A673 (cell line): Measurements from ENCODE around the gene EML6. TPM values are rescaled to one million over a fixed set of nuclear protein-coding genes. Genes with fewer than 3 reads are reported as not detected.

ENCODE experiments used
- BruUV-seq: library from RNA; stranded (reverse); fragments of 400-500 nt; replicated peaks from 2 replicates; lab custom pipeline; 2021; lab: Mats Ljungman, UMichigan
- CTCF ChIA-PET: fragments of 300-600 bp; sonication (Branson Sonifier 250); formaldehyde crosslinking; loops from one replicate; lab custom pipeline; 2022; ENCODE audit warnings: antibody characterized with exemption; lab: Charles Lee
- POLR2A ChIA-PET: fragments of 300-600 bp; sonication (Branson Sonifier 250); formaldehyde crosslinking; loops from one replicate; lab custom pipeline; 2022; ENCODE audit warnings: antibody characterized with exemption; ENCODE audit not compliant: low non-redundant PET; lab: Charles Lee
- DNase-seq: peaks from one replicate; pipeline ENCODE4 v3.0.0-alpha.2; 2015; ENCODE audit warnings: low spot score
- H3K27ac ChIP-seq: fragments of 200-600 bp; sonication (generic); 2 replicates; pipeline ENCODE4 v1.5.1; 2016; ENCODE audit warnings: mixed run types, low read depth, mild to moderate bottlenecking, mixed read lengths, antibody characterized with exemption, low read length; ENCODE audit not compliant: poor library complexity, severe bottlenecking
- H3K27me3 ChIP-seq: fragments of 200-600 bp; sonication (generic); replicated peaks from 2 replicates; pipeline ENCODE4 v1.6.1; 2017; ENCODE audit warnings: mixed run types, low read depth, mild to moderate bottlenecking, mixed read lengths, antibody characterized with exemption, low read length; ENCODE audit not compliant: insufficient read depth, poor library complexity
- H3K36me3 ChIP-seq: fragments of 200-600 bp; sonication (generic); 2 replicates; pipeline ENCODE4 v1.6.1; 2016; ENCODE audit warnings: mixed run types, mild to moderate bottlenecking, mixed read lengths, antibody characterized with exemption, low read length; ENCODE audit not compliant: insufficient read depth, poor library complexity, severe bottlenecking
- H3K4me1 ChIP-seq: fragments of 200-600 bp; sonication (generic); 2 replicates; pipeline ENCODE4 v1.6.1; 2017; ENCODE audit warnings: mixed run types, mild to moderate bottlenecking, mixed read lengths, antibody characterized with exemption, low read length; ENCODE audit not compliant: insufficient read depth, poor library complexity, severe bottlenecking
- H3K4me3 ChIP-seq: fragments of 200-600 bp; sonication (generic); 2 replicates; pipeline ENCODE4 v1.5.1; 2016; ENCODE audit warnings: low read depth, mixed run types, mild to moderate bottlenecking, mixed read lengths, low read length; ENCODE audit not compliant: poor library complexity, severe bottlenecking
- H3K9me3 ChIP-seq: fragments of 200-600 bp; sonication (generic); 2 replicates; pipeline ENCODE4 v1.6.1; 2016; ENCODE audit warnings: mixed run types, low read depth, mild to moderate bottlenecking, mixed read lengths, antibody characterized with exemption, low read length; ENCODE audit not compliant: poor library complexity, severe bottlenecking
- EZH2 ChIP-seq: fragments of 200-600 bp; sonication (generic); IDR thresholded peaks from 2 replicates; pipeline ENCODE4 v1.6.1; 2017; ENCODE audit warnings: borderline replicate concordance, low read depth, mild to moderate bottlenecking, mixed read lengths, antibody characterized with exemption, low read length; ENCODE audit not compliant: poor library complexity, severe bottlenecking
- intact Hi-C: fragments of 100-400 bp; cut with micrococcal nuclease; formaldehyde crosslinking; loops from one replicate; pipeline ENCODE4 v1.10.0; 2022; ENCODE audit not compliant: unreplicated experiment
- total RNA-seq: library from RNA; stranded (reverse); gene quantifications from 2 replicates; pipeline ENCODE4 v1.2.3, GENCODE V29; 2021
- TF ChIP-seq, protein P1 (sequence below): fragments of 300-800, 200-600 bp; sonication (generic); conservative IDR thresholded peaks from 2 replicates; pipeline ENCODE4 v1.5.1; 2017; ENCODE audit warnings: low read depth, mild to moderate bottlenecking, antibody characterized with exemption, low read length, moderate library complexity, mixed read lengths

Gene EML6
- total RNA-seq, 1 experiment from 2014 or later = 1.9 TPM

- H3K9me3 ChIP-seq = no peaks in the 10 kb centered on the region
- H3K27ac ChIP-seq = peak overlapping the region; percentile 83
- no TSS peak for BruUV-seq
- no peaks in the 10 kb centered on the region for H3K27me3 ChIP-seq
- TF ChIP-seq, protein P1, sequence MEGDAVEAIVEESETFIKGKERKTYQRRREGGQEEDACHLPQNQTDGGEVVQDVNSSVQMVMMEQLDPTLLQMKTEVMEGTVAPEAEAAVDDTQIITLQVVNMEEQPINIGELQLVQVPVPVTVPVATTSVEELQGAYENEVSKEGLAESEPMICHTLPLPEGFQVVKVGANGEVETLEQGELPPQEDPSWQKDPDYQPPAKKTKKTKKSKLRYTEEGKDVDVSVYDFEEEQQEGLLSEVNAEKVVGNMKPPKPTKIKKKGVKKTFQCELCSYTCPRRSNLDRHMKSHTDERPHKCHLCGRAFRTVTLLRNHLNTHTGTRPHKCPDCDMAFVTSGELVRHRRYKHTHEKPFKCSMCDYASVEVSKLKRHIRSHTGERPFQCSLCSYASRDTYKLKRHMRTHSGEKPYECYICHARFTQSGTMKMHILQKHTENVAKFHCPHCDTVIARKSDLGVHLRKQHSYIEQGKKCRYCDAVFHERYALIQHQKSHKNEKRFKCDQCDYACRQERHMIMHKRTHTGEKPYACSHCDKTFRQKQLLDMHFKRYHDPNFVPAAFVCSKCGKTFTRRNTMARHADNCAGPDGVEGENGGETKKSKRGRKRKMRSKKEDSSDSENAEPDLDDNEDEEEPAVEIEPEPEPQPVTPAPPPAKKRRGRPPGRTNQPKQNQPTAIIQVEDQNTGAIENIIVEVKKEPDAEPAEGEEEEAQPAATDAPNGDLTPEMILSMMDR = no peak
- no peak for TF ChIP-seq EZH2
- peaks cover 11% of the 10 kb centered on the region for H3K36me3 ChIP-seq
- ChIA-PET CTCF (interaction anchor here (1.2 kb wide), 1 partner anchor 66 kb away, joined by 3 read pairs; no protein-coding TSS in a partner anchor), POLR2A (no interaction called here)
- no peak for DNase-seq
- intact Hi-C loops = no loop called here
- no peak overlapping the region for H3K4me3 ChIP-seq
- peaks cover 33% of the 10 kb centered on the region for H3K4me1 ChIP-seq
Observed at GRCh38 chr2:54966165-54966832, 242.8 kb downstream of the EML6 start.

DNA sequence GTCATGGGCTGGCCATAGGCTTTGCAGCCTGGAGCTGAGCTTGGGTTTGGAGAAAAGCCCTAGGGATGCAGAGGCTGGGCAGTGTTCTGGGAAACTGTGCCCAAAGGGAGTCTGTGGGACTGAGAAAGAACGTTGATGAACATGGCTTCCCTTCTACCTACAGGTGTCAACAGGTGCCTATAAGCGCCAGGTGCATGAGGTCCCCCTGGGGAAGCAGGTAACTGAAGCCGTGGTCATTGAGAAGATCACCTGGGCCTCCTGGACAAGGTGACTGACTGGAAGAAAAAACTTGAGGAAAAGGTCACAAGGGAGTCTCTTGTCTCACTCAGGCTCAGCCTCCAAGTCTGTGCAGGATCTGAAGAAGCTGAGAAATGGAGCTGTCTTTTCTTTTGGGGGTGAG, 243.4 kb downstream of the EML6 start:
- intact Hi-C loops = no loop called here
- POLR2A ChIA-PET = no interaction called here
- TF ChIP-seq, protein P1 = no peak
- no peak for TF ChIP-seq EZH2
- CTCF ChIA-PET = no interaction called here
- Histone ChIP-seq H3K4me3 (no peak overlapping the region), H3K36me3 (peaks cover 17% of the 10 kb centered on the region), H3K27ac (peak overlapping the region; percentile 83), H3K9me3 (no peaks in the 10 kb centered on the region), H3K4me1 (peaks cover 33% of the 10 kb centered on the region), H3K27me3 (no peaks in the 10 kb centered on the region)
- BruUV-seq = no TSS peak
- DNase-seq = no peak

DNA sequence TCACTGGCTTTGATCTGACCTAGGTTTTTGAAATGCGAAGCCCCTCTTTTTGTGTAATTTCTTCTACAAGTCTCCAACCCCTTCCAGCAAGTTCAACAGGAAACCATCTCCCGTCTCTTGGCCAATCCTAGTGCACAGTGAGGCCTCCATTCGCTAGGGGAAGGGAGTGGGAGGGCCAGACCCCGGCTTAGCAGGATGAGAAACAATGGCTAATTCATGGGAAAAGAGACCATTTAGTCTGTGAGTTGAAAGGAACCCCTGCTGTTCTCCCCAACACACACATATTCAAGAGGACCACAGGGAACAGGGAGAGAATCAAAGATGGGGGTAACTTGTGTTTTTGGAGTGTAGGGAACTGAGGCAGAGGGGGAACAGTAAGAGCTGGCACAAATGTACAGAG, 243.8 kb downstream of the EML6 start:
- peaks cover 21% of the 10 kb centered on the region for H3K36me3 ChIP-seq
- peaks cover 33% of the 10 kb centered on the region for H3K4me1 ChIP-seq
- no TSS peak for BruUV-seq
- intact Hi-C loops = no loop called here
- no peaks in the 10 kb centered on the region for H3K9me3 ChIP-seq
- H3K4me3 ChIP-seq = no peak overlapping the region
- H3K27me3 ChIP-seq = no peaks in the 10 kb centered on the region
- DNase-seq = peak; percentile 64
- TF ChIP-seq, protein P1 = no peak
- TF ChIP-seq EZH2 = no peak
- ChIA-PET CTCF (no interaction called here), POLR2A (no interaction called here)
- no peak overlapping the region for H3K27ac ChIP-seq
